Neural progenitor cell (in vitro differentiated cells): ENCODE results near the gene ZC3H12C. TPM values are rescaled to one million over a fixed set of nuclear protein-coding genes. Genes with fewer than 3 reads are reported as not detected.

Source experiments
- DNase-seq: peaks from one replicate; pipeline ENCODE4 v3.0.0-alpha.2; 2016; ENCODE audit warnings: low spot score
- H2AFZ ChIP-seq: fragments of 200-600 bp; sonication (generic); replicated peaks from 2 replicates; pipeline ENCODE4 v1.6.1; 2016; ENCODE audit warnings: antibody characterized with exemption
- H3F3A ChIP-seq: fragments of 200-600 bp; sonication (generic); 2 replicates; pipeline ENCODE4 v1.6.1; 2016; ENCODE audit warnings: antibody characterized with exemption, low read depth
- H3K27ac ChIP-seq: fragments of 200-600 bp; sonication (generic); 2 replicates; pipeline ENCODE4 v1.5.1; 2016; ENCODE audit warnings: mild to moderate bottlenecking
- H3K27me3 ChIP-seq: fragments of 200-600 bp; sonication (generic); 2 replicates; pipeline ENCODE4 v1.6.1; 2016; ENCODE audit warnings: mild to moderate bottlenecking, moderate library complexity
- H3K36me3 ChIP-seq: fragments of 200-600 bp; sonication (generic); 2 replicates; pipeline ENCODE4 v1.5.1; 2016
- H3K4me1 ChIP-seq: fragments of 200-600 bp; sonication (generic); 2 replicates; pipeline ENCODE4 v1.6.1; 2016; ENCODE audit warnings: mixed run types
- H3K4me2 ChIP-seq: fragments of 200-600 bp; sonication (generic); 2 replicates; pipeline ENCODE4 v1.6.1; 2016
- H3K4me3 ChIP-seq: fragments of 200-600 bp; sonication (generic); 2 replicates; pipeline ENCODE4 v1.5.1; 2016
- H3K79me2 ChIP-seq: fragments of 200-600 bp; sonication (generic); 2 replicates; pipeline ENCODE4 v1.6.1; 2016; ENCODE audit warnings: low read depth
- H3K9ac ChIP-seq: fragments of 200-600 bp; sonication (generic); 2 replicates; pipeline ENCODE4 v1.6.1; 2016
- H3K9me3 ChIP-seq: fragments of 200-600 bp; sonication (generic); 2 replicates; pipeline ENCODE4 v1.5.1; 2016; ENCODE audit warnings: low read depth
- H4K20me1 ChIP-seq: fragments of 200-600 bp; sonication (generic); 2 replicates; pipeline ENCODE4 v1.6.1; 2016; ENCODE audit warnings: low read depth
- H3K27ac Mint-ChIP-seq: 3 replicates; pipeline ENCODE4 v1.8.0; 2021; ENCODE audit warnings: mixed read lengths
- H3K27me3 Mint-ChIP-seq: 2 replicates; pipeline ENCODE4 v1.8.0; 2022; ENCODE audit warnings: low read depth, mild to moderate bottlenecking, inconsistent platforms, moderate library complexity, mixed read lengths; ENCODE audit not compliant: insufficient read depth
- H3K36me3 Mint-ChIP-seq: 3 replicates; pipeline ENCODE4 v1.8.0; 2021; ENCODE audit warnings: mixed read lengths
- H3K4me1 Mint-ChIP-seq: 3 replicates; pipeline ENCODE4 v1.8.0; 2021; ENCODE audit warnings: mixed read lengths
- H3K4me3 Mint-ChIP-seq: 3 replicates; pipeline ENCODE4 v1.8.0; 2021; ENCODE audit warnings: mild to moderate bottlenecking, moderate library complexity, mixed read lengths
- H3K9me3 Mint-ChIP-seq: 3 replicates; pipeline ENCODE4 v1.8.0; 2020; ENCODE audit warnings: mixed read lengths
- CTCF ChIP-seq: fragments of 200-600 bp; sonication (generic); IDR thresholded peaks from 2 replicates; pipeline ENCODE4 v1.5.1; 2017; ENCODE audit warnings: antibody characterized with exemption, mild to moderate bottlenecking
- EZH2 ChIP-seq: fragments of 200-600 bp; sonication (generic); IDR thresholded peaks from 2 replicates; pipeline ENCODE4 v1.6.1; 2017; ENCODE audit warnings: antibody characterized with exemption, mild to moderate bottlenecking, moderate library complexity
- EZH2phosphoT487 ChIP-seq: fragments of 200-600 bp; sonication (generic); IDR thresholded peaks from 2 replicates; pipeline ENCODE4 v1.6.1; 2017; ENCODE audit warnings: antibody characterized with exemption
- total RNA-seq: library from RNA; depleted of rRNA; stranded (reverse); fragments of >200 nt; gene quantifications from 2 replicates; pipeline ENCODE4 v1.2.3, GENCODE V29; 2015; ENCODE audit warnings: low replicate concordance

The ZC3H12C gene
- total RNA-seq, 1 donor from 2014 or later, result 31.8 TPM

GRCh38 chr11:110124605-110125004, 31.4 kb downstream of the ZC3H12C start:
- Mint-ChIP-seq H3K27ac (no peak overlapping the region), H3K4me1 (peaks cover 51% of the 10 kb centered on the region), H3K36me3 (peaks cover 18% of the 10 kb centered on the region), H3K27me3 (peaks cover 2% of the 10 kb centered on the region), H3K4me3 (peak overlapping the region; percentile 22), H3K9me3 (peaks cover 9% of the 10 kb centered on the region)
- H3K9me3 ChIP-seq, result no peaks in the 10 kb centered on the region
- H3K79me2 ChIP-seq, result peaks cover 19% of the 10 kb centered on the region
- no peaks in the 10 kb centered on the region for H3K36me3 ChIP-seq
- peaks cover 49% of the 10 kb centered on the region for H3K4me1 ChIP-seq
- peaks cover 3% of the 10 kb centered on the region for H3K27me3 ChIP-seq
- H2AFZ ChIP-seq, result no peak overlapping the region
- TF ChIP-seq CTCF, result no peak
- no peak for TF ChIP-seq EZH2
- no peak for TF ChIP-seq EZH2phosphoT487
- H3K4me2 ChIP-seq, result no peak overlapping the region
- H4K20me1 ChIP-seq, result peaks cover 5% of the 10 kb centered on the region
- H3K27ac ChIP-seq, result no peak overlapping the region
- DNase-seq, result no peak
- no peak overlapping the region for H3K9ac ChIP-seq
- peaks cover 21% of the 10 kb centered on the region for H3F3A ChIP-seq
- no peak overlapping the region for H3K4me3 ChIP-seq

GRCh38 chr11:110125632-110126031, 32.4 kb downstream of the ZC3H12C start:
- H3K4me2 ChIP-seq, result no peak overlapping the region
- H3K79me2 ChIP-seq, result peaks cover 24% of the 10 kb centered on the region
- peaks cover 31% of the 10 kb centered on the region for H3F3A ChIP-seq
- no peaks in the 10 kb centered on the region for H3K9me3 ChIP-seq
- Mint-ChIP-seq H3K36me3 (peaks cover 18% of the 10 kb centered on the region), H3K4me1 (peaks cover 51% of the 10 kb centered on the region), H3K27me3 (peaks cover 2% of the 10 kb centered on the region), H3K4me3 (no peak overlapping the region), H3K27ac (no peak overlapping the region), H3K9me3 (peaks cover 9% of the 10 kb centered on the region)
- no peak overlapping the region for H3K9ac ChIP-seq
- H3K4me3 ChIP-seq, result no peak overlapping the region
- H3K27ac ChIP-seq, result no peak overlapping the region
- peaks cover 3% of the 10 kb centered on the region for H3K27me3 ChIP-seq
- no peak overlapping the region for H2AFZ ChIP-seq
- TF ChIP-seq CTCF, result no peak
- no peak for TF ChIP-seq EZH2
- no peak for TF ChIP-seq EZH2phosphoT487
- DNase-seq, result no peak
- no peaks in the 10 kb centered on the region for H3K36me3 ChIP-seq
- H4K20me1 ChIP-seq, result peaks cover 3% of the 10 kb centered on the region
- H3K4me1 ChIP-seq, result peaks cover 55% of the 10 kb centered on the region

- Mint-ChIP-seq H3K4me1 (peaks cover 56% of the 10 kb centered on the region), H3K9me3 (peaks cover 9% of the 10 kb centered on the region), H3K36me3 (peaks cover 15% of the 10 kb centered on the region), H3K27ac (no peak overlapping the region), H3K4me3 (no peak overlapping the region), H3K27me3 (peaks cover 2% of the 10 kb centered on the region)
- H3K9me3 ChIP-seq, result no peaks in the 10 kb centered on the region
- no peak overlapping the region for H3K9ac ChIP-seq
- H3K36me3 ChIP-seq, result no peaks in the 10 kb centered on the region
- no peak overlapping the region for H3K27ac ChIP-seq
- no peak overlapping the region for H2AFZ ChIP-seq
- peaks cover 55% of the 10 kb centered on the region for H3K4me1 ChIP-seq
- H3K79me2 ChIP-seq, result peaks cover 33% of the 10 kb centered on the region
- DNase-seq, result no peak
- peak overlapping the region; percentile 12 for H3K4me2 ChIP-seq
- H4K20me1 ChIP-seq, result peaks cover 3% of the 10 kb centered on the region
- no peak for TF ChIP-seq EZH2
- TF ChIP-seq EZH2phosphoT487, result no peak
- no peak for TF ChIP-seq CTCF
- peaks cover 3% of the 10 kb centered on the region for H3K27me3 ChIP-seq
- H3F3A ChIP-seq, result peaks cover 44% of the 10 kb centered on the region
- no peak overlapping the region for H3K4me3 ChIP-seq
Measured at GRCh38 chr11:110126936-110127335, 33.7 kb downstream of the ZC3H12C start.
